SJSA1 (cell line): ENCODE measurements around the gene CSNK1G2. TPM values are rescaled to one million over a fixed set of nuclear protein-coding genes. Genes with fewer than 3 reads are reported as not detected.

ENCODE experiments used
- DNase-seq, 2 experiments: peaks; one replicate each; pipeline ENCODE4 v3.0.0-alpha.2; 2015 to 2020; ENCODE audit warnings: low spot score in 2 of 2, low read depth in 1 of 2
- H3K27ac ChIP-seq: fragments of 250-450 bp; sonication (Bioruptor Pico); 2 replicates; pipeline ENCODE4 v1.5.1; 2020; ENCODE audit warnings: mild to moderate bottlenecking, moderate library complexity
- H3K27me3 ChIP-seq: fragments of 250-450 bp; sonication (Bioruptor Pico); replicated peaks from 2 replicates; pipeline ENCODE4 v1.5.1; 2020; ENCODE audit warnings: mild to moderate bottlenecking, moderate library complexity
- H3K36me3 ChIP-seq: fragments of 250-450 bp; sonication (Bioruptor Pico); 2 replicates; pipeline ENCODE4 v1.5.1; 2020; ENCODE audit warnings: mild to moderate bottlenecking
- H3K4me1 ChIP-seq: fragments of 250-450 bp; sonication (Bioruptor Pico); replicated peaks from 2 replicates; pipeline ENCODE4 v1.6.1; 2021; ENCODE audit warnings: mild to moderate bottlenecking
- H3K4me3 ChIP-seq: fragments of 250-450 bp; sonication (Bioruptor Pico); 2 replicates; pipeline ENCODE4 v1.5.1; 2020; ENCODE audit warnings: mild to moderate bottlenecking
- H3K9me3 ChIP-seq: fragments of 250-450 bp; sonication (Bioruptor Pico); replicated peaks from 2 replicates; pipeline ENCODE4 v1.5.1; 2020; ENCODE audit warnings: mild to moderate bottlenecking
- total RNA-seq: library from RNA; depleted of rRNA; stranded (reverse); fragments of >200 nt; shearing (Covaris generic); gene quantifications from 2 replicates; pipeline ENCODE4 v1.2.3, GENCODE V29; 2014

Gene CSNK1G2
- total RNA-seq, 1 experiment from 2014 or later, result 63.4 TPM

- Histone ChIP-seq H3K27ac (no peak overlapping the region), H3K36me3 (peaks cover 12% of the 10 kb centered on the region), H3K9me3 (no peaks in the 10 kb centered on the region), H3K4me3 (no peak overlapping the region), H3K4me1 (peaks cover 23% of the 10 kb centered on the region), H3K27me3 (no peaks in the 10 kb centered on the region)
- DNase-seq, result no peak
Measured at GRCh38 chr19:1944088-1944915, 3.3 kb downstream of the CSNK1G2 start.

GRCh38 chr19:1944916-1945561, 4.1 kb downstream of the CSNK1G2 start:
- Histone ChIP-seq H3K4me3 (no peak overlapping the region), H3K36me3 (peaks cover 16% of the 10 kb centered on the region), H3K27me3 (no peaks in the 10 kb centered on the region), H3K27ac (no peak overlapping the region), H3K4me1 (peaks cover 18% of the 10 kb centered on the region), H3K9me3 (no peaks in the 10 kb centered on the region)
- no peak for DNase-seq

- H3K36me3 ChIP-seq, result peaks cover 10% of the 10 kb centered on the region
- H3K27me3 ChIP-seq, result no peaks in the 10 kb centered on the region
- no peak overlapping the region for H3K4me3 ChIP-seq
- H3K27ac ChIP-seq, result no peak overlapping the region
- DNase-seq, result no peak
- H3K4me1 ChIP-seq, result peaks cover 13% of the 10 kb centered on the region
- H3K9me3 ChIP-seq, result no peaks in the 10 kb centered on the region
Measured at GRCh38 chr19:1945899-1946298, 4.9 kb downstream of the CSNK1G2 start.

GRCh38 chr19:1947651-1948209, 6.8 kb downstream of the CSNK1G2 start:
- DNase-seq, result no peak
- Histone ChIP-seq H3K4me3 (no peak overlapping the region), H3K4me1 (peaks cover 6% of the 10 kb centered on the region), H3K36me3 (peaks cover 17% of the 10 kb centered on the region), H3K27ac (no peak overlapping the region), H3K9me3 (no peaks in the 10 kb centered on the region), H3K27me3 (no peaks in the 10 kb centered on the region)

GRCh38 chr19:1949304-1950101, 8.5 kb downstream of the CSNK1G2 start:
- Histone ChIP-seq H3K4me1 (no peaks in the 10 kb centered on the region), H3K36me3 (peaks cover 19% of the 10 kb centered on the region), H3K27me3 (no peaks in the 10 kb centered on the region), H3K27ac (no peak overlapping the region), H3K4me3 (no peak overlapping the region), H3K9me3 (no peaks in the 10 kb centered on the region)
- DNase-seq, result no peak

GRCh38 chr19:1950640-1951039, 9.7 kb downstream of the CSNK1G2 start:
- Histone ChIP-seq H3K27ac (no peak overlapping the region), H3K4me3 (no peak overlapping the region), H3K4me1 (no peaks in the 10 kb centered on the region), H3K9me3 (no peaks in the 10 kb centered on the region), H3K36me3 (peaks cover 19% of the 10 kb centered on the region), H3K27me3 (no peaks in the 10 kb centered on the region)
- DNase-seq, result no peak

GRCh38 chr19:1952635-1953034, 11.7 kb downstream of the CSNK1G2 start:
- Histone ChIP-seq H3K36me3 (peaks cover 13% of the 10 kb centered on the region), H3K27me3 (no peaks in the 10 kb centered on the region), H3K9me3 (no peaks in the 10 kb centered on the region), H3K4me3 (no peak overlapping the region), H3K4me1 (no peaks in the 10 kb centered on the region), H3K27ac (no peak overlapping the region)
- no peak for DNase-seq

- peaks cover 13% of the 10 kb centered on the region for H3K36me3 ChIP-seq
- no peak overlapping the region for H3K27ac ChIP-seq
- H3K9me3 ChIP-seq, result no peaks in the 10 kb centered on the region
- no peaks in the 10 kb centered on the region for H3K27me3 ChIP-seq
- H3K4me3 ChIP-seq, result no peak overlapping the region
- no peaks in the 10 kb centered on the region for H3K4me1 ChIP-seq
- no peak for DNase-seq
Measured at GRCh38 chr19:1953037-1953436, 12.1 kb downstream of the CSNK1G2 start.

- Histone ChIP-seq H3K9me3 (no peaks in the 10 kb centered on the region), H3K27me3 (no peaks in the 10 kb centered on the region), H3K27ac (no peak overlapping the region), H3K4me3 (no peak overlapping the region), H3K4me1 (no peaks in the 10 kb centered on the region), H3K36me3 (peaks cover 13% of the 10 kb centered on the region)
- no peak for DNase-seq
Measured at GRCh38 chr19:1953441-1954094, 12.6 kb downstream of the CSNK1G2 start.

GRCh38 chr19:1954532-1954933, 13.6 kb downstream of the CSNK1G2 start:
- H3K4me3 ChIP-seq, result no peak overlapping the region
- no peaks in the 10 kb centered on the region for H3K4me1 ChIP-seq
- no peak for DNase-seq
- peaks cover 13% of the 10 kb centered on the region for H3K36me3 ChIP-seq
- H3K27ac ChIP-seq, result no peak overlapping the region
- no peaks in the 10 kb centered on the region for H3K9me3 ChIP-seq
- no peaks in the 10 kb centered on the region for H3K27me3 ChIP-seq

GRCh38 chr19:1955171-1956121, 14.5 kb downstream of the CSNK1G2 start:
- no peaks in the 10 kb centered on the region for H3K4me1 ChIP-seq

GRCh38 chr19:1956122-1956494, 15.1 kb downstream of the CSNK1G2 start:
- Histone ChIP-seq H3K4me1 (no peaks in the 10 kb centered on the region), H3K36me3 (peaks cover 13% of the 10 kb centered on the region; the same call in 1 of the 2 replicates), H3K9me3 (no peaks in the 10 kb centered on the region), H3K4me3 (no peak overlapping the region), H3K27me3 (no peaks in the 10 kb centered on the region), H3K27ac (no peak overlapping the region)
- no peak for DNase-seq

More at GRCh38 chr19:1955171-1956121, 14.5 kb downstream of the CSNK1G2 start:
- Histone ChIP-seq H3K9me3 (no peaks in the 10 kb centered on the region), H3K36me3 (peaks cover 10% of the 10 kb centered on the region; the same call in 1 of the 2 replicates), H3K4me3 (no peak overlapping the region), H3K27me3 (no peaks in the 10 kb centered on the region), H3K27ac (no peak overlapping the region)
- DNase-seq, result no peak
